HEK293 (cell line): Measurements from ENCODE around the gene SNX33.

Experiments used
- CTCF ChIA-PET: fragments of 350-600 bp; formaldehyde crosslinking; extraction: SDS; loops from one replicate; lab custom pipeline; 2021; ENCODE audit warnings: antibody characterized with exemption; lab: Yijun Ruan, JAX
- POLR2A ChIA-PET: fragments of 300-600 bp; formaldehyde crosslinking; extraction: SDS; loops from one replicate; lab custom pipeline; 2020; ENCODE audit warnings: antibody characterized with exemption, inconsistent platforms; lab: Yijun Ruan, JAX
- H3K27ac ChIP-seq: fragments of 200-500 bp; sonication (Bioruptor generic); 2 replicates; pipeline ENCODE4 v1.5.1; 2014; ENCODE audit warnings: low read depth, low read length, control low read depth, inconsistent platforms; ENCODE audit errors: extremely low read depth
- H3K36me3 ChIP-seq, 2 experiments: fragments of 200-500 bp in 1 of 2; sonication (Bioruptor generic) in 1 of 2; 1 replicate in 1 of 2; 2 replicates in 1 of 2; pipeline ENCODE4 v1.5.1; 2014 to 2017; ENCODE audit warnings: inconsistent platforms in 2 of 2, low read length in 2 of 2; ENCODE audit not compliant: control insufficient read depth in 2 of 2, insufficient read depth in 1 of 2
- H3K4me1 ChIP-seq: fragments of 200-500 bp; sonication (Bioruptor generic); 2 replicates; pipeline ENCODE4 v1.5.1; 2014; ENCODE audit warnings: mild to moderate bottlenecking, low read length, inconsistent platforms; ENCODE audit not compliant: control insufficient read depth, insufficient read depth
- H3K4me3 ChIP-seq: 2 replicates; pipeline ENCODE4 v1.5.1; 2011; ENCODE audit warnings: low read depth, mild to moderate bottlenecking, control low read depth, low read length, moderate library complexity
- H3K9me3 ChIP-seq: fragments of 200-500 bp; sonication (Bioruptor generic); 2 replicates; pipeline ENCODE4 v1.5.1; 2014; ENCODE audit warnings: low read depth, low read length, inconsistent platforms; ENCODE audit not compliant: control insufficient read depth, insufficient read depth
- KLF1 ChIP-seq: fragments of 450-650 bp; formaldehyde crosslinking; IDR thresholded peaks from 2 replicates; pipeline ENCODE4 v1.5.1; 2016; ENCODE audit warnings: missing biosample characterization, missing genetic modification characterization
- KLF16 ChIP-seq: fragments of 450-650 bp; formaldehyde crosslinking; IDR thresholded peaks from 2 replicates; pipeline ENCODE4 v1.5.1; 2017; ENCODE audit warnings: missing biosample characterization, missing genetic modification characterization
- SP7 ChIP-seq: fragments of 450-650 bp; formaldehyde crosslinking; IDR thresholded peaks from 2 replicates; pipeline ENCODE4 v1.5.1; 2016; ENCODE audit warnings: missing biosample characterization, missing genetic modification characterization
- ZNF169 ChIP-seq: fragments of 450-650 bp; formaldehyde crosslinking; IDR thresholded peaks from 2 replicates; pipeline ENCODE4 v1.5.1; 2016; ENCODE audit warnings: missing biosample characterization, missing genetic modification characterization
- ZNF394 ChIP-seq: fragments of 450-650 bp; formaldehyde crosslinking; IDR thresholded peaks from 2 replicates; pipeline ENCODE4 v1.5.1; 2016; ENCODE audit warnings: missing biosample characterization, missing genetic modification characterization, mild to moderate bottlenecking, moderate library complexity, borderline replicate concordance
- ZNF510 ChIP-seq: fragments of 450-650 bp; formaldehyde crosslinking; IDR thresholded peaks from 2 replicates; pipeline ENCODE4 v1.5.1; 2018; ENCODE audit warnings: mild to moderate bottlenecking, missing genetic modification characterization, missing biosample characterization; ENCODE audit not compliant: insufficient replicate concordance
- TF ChIP-seq, protein P1 (sequence below): fragments of 450-650 bp; formaldehyde crosslinking; IDR thresholded peaks from 2 replicates; pipeline ENCODE4 v1.5.1; 2017; ENCODE audit warnings: missing biosample characterization, missing genetic modification characterization
- TF ChIP-seq, protein P2 (sequence below): fragments of 450-650 bp; IDR thresholded peaks from 2 replicates; pipeline ENCODE4 v1.5.1; 2018; ENCODE audit warnings: missing biosample characterization, mild to moderate bottlenecking, missing genetic modification characterization
- TF ChIP-seq, protein P3 (sequence below): fragments of 450-650 bp; formaldehyde crosslinking; IDR thresholded peaks from 2 replicates; pipeline ENCODE4 v1.5.1; 2016; ENCODE audit warnings: missing biosample characterization, missing genetic modification characterization, low read depth
- TF ChIP-seq, protein P4 (sequence below): fragments of 450-650 bp; formaldehyde crosslinking; IDR thresholded peaks from 2 replicates; pipeline ENCODE4 v1.5.1; 2016; ENCODE audit warnings: missing biosample characterization, missing genetic modification characterization, borderline replicate concordance

The SNX33 gene

DNA sequence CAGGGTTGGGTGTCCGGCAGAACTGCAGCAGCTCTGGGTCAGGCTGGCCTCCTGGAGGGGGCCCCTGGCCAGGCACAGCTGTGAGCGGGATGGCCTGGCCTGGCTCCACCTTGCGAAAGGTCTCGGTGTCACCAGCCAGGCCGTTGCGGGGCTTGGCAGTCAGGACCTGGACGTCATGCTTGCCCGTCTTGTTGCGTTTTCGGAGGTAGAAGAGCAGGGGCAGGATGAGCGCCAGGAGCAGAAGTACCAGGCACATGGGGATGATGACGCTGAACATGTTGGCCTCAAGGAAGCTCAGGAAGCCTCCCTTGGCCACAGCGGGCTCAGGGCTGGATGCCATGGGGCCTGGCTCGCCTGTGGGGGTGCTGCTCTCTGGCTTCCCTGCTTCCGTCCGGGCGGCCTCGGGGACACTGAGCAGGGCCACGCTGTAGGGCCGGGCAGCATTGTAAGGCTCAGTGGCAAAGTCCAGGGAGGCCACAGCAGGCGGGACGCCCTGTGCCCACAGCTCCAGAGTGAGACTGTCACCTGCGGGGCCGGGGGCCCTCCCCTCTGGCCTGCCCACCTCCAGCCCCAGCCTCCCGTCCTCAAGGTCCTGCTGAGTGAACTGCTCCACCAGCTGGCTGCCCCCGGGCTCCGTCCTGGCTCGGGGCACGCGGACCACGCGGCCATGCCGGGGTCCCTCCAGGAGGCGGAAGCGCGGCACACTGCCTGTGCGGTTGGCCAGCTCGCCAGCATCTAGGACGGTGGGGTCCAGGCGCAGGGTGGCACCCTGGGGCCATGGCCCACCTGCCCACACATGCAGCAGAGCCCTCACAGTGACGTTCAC is 28.1 kb downstream of the SNX33 start:
- Histone ChIP-seq H3K36me3 (no peaks in the 10 kb centered on the region), H3K9me3 (no peaks in the 10 kb centered on the region), H3K27ac (no peak overlapping the region), H3K4me1 (peaks cover 10% of the 10 kb centered on the region), H3K4me3 (no peak overlapping the region)
- CTCF ChIA-PET = interaction anchor here (3.3 kb wide), 1 partner anchor 308 kb away, joined by 14 read pairs; the partner anchor contains the start of gene MAN2C1
- POLR2A ChIA-PET = interaction anchor here (0.8 kb wide), 1 partner anchor 35 kb away, joined by 3 read pairs; the partner anchor contains the start of gene IMP3
- TF ChIP-seq, protein P1, sequence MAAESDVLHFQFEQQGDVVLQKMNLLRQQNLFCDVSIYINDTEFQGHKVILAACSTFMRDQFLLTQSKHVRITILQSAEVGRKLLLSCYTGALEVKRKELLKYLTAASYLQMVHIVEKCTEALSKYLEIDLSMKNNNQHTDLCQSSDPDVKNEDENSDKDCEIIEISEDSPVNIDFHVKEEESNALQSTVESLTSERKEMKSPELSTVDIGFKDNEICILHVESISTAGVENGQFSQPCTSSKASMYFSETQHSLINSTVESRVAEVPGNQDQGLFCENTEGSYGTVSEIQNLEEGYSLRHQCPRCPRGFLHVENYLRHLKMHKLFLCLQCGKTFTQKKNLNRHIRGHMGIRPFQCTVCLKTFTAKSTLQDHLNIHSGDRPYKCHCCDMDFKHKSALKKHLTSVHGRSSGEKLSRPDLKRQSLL (tag by site-specific recombination) = no peak

DNA sequence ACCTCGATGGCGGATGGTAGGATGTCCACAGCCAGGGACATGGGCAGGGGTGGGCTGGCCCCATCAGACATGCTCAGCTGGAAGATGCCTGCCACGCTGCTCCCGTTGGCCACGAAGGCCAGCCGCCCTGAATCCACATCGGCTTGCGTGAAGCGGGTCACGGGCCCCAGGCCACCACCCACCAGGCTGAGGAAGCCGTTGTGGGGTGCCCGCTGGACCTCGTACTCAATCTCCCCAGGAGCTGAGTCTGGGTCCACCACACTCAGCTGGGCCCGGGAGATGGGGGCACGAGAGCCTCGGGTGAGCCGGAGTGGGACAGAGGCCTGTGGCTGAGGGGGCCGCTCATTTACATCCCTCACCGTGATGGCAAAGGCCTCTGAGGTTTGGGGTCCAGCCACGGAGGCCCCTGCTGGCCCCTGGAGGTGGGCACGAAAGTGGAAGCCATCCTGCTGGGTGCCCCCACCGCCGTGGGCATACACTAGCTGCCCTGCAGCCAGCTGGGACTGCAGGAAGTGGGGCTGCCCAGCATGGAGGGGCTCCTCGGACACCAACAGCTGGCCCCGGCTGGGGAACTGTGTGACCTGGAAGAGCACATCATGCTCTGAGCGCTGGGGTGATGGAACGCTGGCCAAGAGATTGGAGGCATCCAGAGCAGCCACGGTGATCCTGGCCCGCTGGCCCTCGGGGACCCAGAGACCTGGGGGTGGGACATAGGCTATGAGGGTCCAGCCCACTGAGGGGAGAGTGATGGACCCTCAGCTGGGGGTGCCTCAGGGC is 29.2 kb downstream of the SNX33 start:
- Histone ChIP-seq H3K4me1 (peaks cover 10% of the 10 kb centered on the region), H3K27ac (no peak overlapping the region), H3K9me3 (no peaks in the 10 kb centered on the region), H3K4me3 (no peak overlapping the region), H3K36me3 (no peaks in the 10 kb centered on the region)
- CTCF ChIA-PET = interaction anchor here (0.8 to 3.3 kb wide), 3 partner anchors 9 to 648 kb away, joined by 4 to 14 read pairs (median 8); partner anchors contain the start of gene MAN2C1
- POLR2A ChIA-PET = interaction anchor here (0.8 to 1.4 kb wide), 2 partner anchors 8 to 36 kb away, joined by 3 read pairs; partner anchors contain the start of gene IMP3
- TF ChIP-seq KLF1 (tag by site-specific recombination) (no peak), ZNF510 (tag by site-specific recombination) (no peak), ZNF169 (tag by site-specific recombination) (no peak), SP7 (tag by site-specific recombination) (no peak), ZNF394 (tag by site-specific recombination) (no peak), KLF16 (tag by site-specific recombination) (no peak)
- TF ChIP-seq, protein P2, sequence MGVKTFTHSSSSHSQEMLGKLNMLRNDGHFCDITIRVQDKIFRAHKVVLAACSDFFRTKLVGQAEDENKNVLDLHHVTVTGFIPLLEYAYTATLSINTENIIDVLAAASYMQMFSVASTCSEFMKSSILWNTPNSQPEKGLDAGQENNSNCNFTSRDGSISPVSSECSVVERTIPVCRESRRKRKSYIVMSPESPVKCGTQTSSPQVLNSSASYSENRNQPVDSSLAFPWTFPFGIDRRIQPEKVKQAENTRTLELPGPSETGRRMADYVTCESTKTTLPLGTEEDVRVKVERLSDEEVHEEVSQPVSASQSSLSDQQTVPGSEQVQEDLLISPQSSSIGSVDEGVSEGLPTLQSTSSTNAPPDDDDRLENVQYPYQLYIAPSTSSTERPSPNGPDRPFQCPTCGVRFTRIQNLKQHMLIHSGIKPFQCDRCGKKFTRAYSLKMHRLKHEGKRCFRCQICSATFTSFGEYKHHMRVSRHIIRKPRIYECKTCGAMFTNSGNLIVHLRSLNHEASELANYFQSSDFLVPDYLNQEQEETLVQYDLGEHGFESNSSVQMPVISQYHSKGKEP (tag by site-specific recombination) = no peak
- TF ChIP-seq, protein P3, sequence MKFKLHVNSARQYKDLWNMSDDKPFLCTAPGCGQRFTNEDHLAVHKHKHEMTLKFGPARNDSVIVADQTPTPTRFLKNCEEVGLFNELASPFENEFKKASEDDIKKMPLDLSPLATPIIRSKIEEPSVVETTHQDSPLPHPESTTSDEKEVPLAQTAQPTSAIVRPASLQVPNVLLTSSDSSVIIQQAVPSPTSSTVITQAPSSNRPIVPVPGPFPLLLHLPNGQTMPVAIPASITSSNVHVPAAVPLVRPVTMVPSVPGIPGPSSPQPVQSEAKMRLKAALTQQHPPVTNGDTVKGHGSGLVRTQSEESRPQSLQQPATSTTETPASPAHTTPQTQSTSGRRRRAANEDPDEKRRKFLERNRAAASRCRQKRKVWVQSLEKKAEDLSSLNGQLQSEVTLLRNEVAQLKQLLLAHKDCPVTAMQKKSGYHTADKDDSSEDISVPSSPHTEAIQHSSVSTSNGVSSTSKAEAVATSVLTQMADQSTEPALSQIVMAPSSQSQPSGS (tag by site-specific recombination) = no peak
- TF ChIP-seq, protein P4, sequence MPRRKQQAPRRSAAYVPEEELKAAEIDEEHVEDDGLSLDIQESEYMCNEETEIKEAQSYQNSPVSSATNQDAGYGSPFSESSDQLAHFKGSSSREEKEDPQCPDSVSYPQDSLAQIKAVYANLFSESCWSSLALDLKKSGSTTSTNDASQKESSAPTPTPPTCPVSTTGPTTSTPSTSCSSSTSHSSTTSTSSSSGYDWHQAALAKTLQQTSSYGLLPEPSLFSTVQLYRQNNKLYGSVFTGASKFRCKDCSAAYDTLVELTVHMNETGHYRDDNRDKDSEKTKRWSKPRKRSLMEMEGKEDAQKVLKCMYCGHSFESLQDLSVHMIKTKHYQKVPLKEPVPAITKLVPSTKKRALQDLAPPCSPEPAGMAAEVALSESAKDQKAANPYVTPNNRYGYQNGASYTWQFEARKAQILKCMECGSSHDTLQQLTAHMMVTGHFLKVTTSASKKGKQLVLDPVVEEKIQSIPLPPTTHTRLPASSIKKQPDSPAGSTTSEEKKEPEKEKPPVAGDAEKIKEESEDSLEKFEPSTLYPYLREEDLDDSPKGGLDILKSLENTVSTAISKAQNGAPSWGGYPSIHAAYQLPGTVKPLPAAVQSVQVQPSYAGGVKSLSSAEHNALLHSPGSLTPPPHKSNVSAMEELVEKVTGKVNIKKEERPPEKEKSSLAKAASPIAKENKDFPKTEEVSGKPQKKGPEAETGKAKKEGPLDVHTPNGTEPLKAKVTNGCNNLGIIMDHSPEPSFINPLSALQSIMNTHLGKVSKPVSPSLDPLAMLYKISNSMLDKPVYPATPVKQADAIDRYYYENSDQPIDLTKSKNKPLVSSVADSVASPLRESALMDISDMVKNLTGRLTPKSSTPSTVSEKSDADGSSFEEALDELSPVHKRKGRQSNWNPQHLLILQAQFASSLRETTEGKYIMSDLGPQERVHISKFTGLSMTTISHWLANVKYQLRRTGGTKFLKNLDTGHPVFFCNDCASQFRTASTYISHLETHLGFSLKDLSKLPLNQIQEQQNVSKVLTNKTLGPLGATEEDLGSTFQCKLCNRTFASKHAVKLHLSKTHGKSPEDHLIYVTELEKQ (tag by site-specific recombination) = no peak
